HG03108 (cell line): ENCODE results near the gene SLCO2A1.

Experiments
- ATAC-seq: cut with Tn5 transposase; IDR thresholded peaks from one replicate; pipeline ENCODE4 v1.9.1; 2021; ENCODE audit warnings: moderate library complexity; ENCODE audit not compliant: unreplicated experiment

The SLCO2A1 gene

DNA sequence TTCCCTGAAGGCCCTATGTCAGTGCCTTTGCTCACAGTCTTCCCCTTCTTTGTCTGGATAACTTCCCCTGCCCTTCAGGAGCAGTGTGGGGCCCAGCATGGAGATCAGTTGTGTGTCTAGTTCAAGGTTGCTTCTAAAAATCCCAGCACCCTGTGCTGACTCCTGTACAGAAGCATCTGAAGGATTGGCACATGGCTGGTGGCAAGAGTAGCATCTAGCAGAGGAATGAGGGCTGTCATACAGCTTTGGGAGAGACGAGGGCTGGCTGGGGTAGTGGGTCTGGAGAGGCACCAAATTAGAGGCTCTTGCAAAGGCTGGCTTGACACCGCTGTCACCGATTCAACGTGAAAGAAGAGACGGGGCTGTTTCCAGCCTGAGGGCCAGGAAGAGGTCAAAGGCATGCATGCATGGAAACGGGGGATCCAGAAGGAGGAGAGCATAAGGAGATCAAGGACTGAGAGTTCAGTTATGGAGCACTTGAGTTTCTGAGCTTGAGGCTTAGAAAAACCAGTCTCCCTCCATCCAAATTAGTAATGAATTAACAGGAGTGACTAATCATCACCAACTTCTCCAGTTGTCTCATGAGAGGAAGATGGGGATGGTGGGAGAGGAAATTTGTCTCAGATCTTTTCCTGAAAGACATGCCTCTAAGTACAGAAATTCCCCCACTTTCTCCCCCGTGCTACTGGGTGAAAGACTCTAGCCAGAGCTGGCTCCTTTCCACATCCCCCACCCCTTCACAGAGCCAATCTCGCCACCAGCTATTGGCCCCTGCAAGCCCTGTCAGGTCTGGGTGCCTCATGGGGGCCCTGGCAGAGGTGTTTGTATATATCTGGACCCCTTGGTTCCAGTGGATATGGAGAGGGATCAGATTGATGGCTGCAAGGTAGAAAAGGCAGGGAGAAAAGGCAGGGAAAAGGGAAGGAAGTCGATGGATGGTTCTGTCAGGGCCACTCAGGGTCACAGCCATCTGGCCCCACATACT lies 45.9 kb downstream of the SLCO2A1 start:
- ATAC-seq = no peak

DNA sequence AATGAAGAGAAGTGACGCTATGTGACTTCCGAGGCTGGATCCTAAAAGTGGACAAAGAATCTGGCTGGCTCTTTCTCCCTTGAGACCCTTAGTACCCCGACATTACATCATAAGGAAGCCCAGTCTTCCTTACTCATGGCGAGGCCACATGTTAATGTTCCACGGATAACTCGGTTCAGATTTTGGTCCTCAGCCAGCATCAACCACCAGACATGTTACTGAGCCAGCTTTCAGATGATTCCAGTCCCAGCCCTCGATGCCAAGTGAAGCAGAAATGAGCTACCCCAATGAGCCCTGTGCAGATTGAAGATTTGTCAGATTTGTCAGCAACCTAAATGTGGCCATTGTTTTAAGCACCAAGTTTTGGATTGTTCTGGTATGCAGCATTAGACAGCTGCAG lies 46.6 kb downstream of the SLCO2A1 start:
- no peak for ATAC-seq

DNA sequence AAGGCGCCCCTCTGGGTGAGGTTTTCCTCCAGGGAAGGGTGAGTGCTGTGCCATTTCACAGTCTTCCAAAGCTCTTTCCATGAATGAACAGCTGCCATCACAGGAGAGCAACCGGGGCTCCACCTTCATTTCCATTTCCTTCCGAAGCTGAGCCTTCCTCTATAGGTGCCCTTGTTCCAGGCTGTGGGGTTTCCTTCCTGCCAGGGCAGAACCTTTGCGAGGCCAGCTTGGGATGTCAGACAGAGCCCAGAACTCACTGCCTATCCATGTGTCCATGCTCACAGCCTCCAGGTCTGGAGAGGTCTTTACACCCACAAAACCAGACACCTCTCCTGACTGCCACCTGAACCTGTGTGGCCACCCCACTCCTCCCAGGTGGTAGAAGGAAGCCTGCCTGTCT lies 49.2 kb downstream of the SLCO2A1 start:
- ATAC-seq = no peak

DNA sequence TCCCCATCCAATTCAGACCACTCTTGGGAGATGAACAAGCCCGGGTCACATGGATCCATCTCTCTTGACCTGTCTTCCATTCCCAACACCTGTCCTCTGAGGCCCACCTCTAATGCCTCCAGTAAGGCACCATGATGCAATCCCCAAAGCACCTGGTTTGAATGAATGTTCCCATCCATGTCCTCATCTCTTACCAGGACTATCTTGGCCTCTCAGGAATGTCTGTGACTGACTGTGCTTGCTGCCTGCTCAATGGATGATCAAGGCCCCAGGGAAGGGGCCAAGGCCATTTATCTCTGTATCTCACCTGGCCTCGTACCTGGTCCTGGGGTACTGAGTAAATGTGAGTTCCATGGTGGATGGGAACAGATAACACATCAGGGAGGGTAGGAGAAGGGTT lies 49.7 kb downstream of the SLCO2A1 start:
- no peak for ATAC-seq

DNA sequence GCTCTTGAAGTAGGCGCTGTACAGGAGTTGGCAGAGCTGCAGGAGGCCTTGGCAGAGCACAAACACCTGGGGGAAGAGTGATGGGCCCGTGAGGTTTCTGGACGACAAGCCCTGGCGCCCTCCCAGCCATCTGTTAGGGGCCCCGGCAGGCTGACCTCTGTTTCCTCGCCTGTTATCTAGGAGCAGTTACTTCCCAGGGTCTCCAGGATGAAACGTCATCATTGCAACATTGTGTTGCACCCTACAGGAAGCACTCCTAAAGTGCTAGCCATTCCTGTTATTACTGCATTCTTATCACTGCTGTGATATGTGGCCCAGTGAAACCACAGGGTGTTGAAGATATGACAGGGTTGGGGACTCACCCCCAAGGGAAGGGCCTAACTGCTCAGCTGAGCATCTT lies 50.2 kb downstream of the SLCO2A1 start:
- ATAC-seq = no peak

DNA sequence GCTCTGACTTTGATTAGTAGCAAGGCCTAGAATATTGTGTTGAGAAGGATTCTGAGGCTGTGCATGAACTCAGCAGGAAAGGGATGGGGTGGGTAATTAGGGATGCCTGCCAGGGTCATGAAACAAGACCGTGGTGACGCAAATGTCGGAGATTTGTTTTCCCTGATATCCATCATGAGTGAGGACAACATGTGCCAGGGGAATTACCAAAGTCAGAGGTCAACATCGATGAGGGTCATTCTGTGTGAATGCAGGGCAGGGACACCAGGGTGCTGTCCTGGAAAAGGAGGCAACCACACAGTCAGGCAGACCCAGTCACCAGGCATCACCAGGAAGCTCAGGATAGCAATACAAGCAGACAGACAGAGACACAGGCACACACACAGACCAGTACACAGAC lies 52.2 kb downstream of the SLCO2A1 start:
- ATAC-seq = no peak

DNA sequence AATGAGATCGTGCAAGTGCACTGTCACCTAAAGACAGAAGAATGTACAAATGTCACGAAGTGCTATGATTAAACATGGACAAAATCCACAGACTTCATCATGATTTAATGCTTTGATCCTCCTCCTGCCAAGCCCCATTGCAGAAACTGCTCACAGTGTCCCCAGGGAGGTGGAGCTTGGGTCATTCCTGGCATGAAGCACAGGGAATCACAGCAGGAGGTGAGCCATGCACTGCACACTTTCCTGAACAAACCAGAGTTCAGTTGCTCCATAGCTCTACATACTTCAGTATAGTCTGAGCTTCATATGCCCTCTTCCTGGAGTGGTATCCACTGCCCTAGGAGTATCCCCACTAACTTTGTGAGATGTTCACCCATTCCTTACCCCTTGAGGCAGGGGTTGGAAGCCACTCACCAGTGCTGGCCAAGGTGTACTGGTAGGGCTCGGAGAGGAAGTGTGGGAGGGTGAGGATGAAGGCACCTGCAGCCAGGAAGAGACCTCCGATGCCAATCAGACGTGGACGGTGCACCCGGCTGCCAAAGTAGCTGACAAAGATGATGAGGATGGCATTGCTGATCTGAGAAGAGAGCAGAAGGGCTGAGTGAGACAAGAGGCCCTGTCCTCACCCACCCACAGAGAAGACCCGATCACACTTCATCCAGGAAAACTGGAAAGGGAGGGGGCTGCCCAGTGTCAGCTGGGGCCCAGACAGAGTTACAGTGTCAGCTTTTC lies 56.3 kb downstream of the SLCO2A1 start:
- no peak for ATAC-seq

DNA sequence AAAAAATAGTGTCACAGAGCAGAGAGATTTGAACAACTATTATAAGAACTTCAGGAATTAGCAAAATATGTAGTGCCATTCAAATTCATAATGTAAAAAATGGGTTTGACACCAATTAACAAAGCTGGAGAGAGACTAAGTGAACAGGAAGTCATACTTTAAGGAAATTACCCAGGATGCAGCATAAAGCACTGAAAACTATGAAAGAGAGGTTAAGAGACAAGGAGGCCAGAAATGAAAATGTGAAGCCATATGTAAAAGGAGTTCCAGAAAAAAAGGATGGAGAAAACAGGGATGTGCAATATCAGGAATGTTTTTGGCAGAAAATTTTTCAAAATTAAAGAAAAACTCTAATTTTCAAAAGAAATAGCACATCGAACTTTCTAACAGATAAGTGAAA lies 57.6 kb downstream of the SLCO2A1 start:
- no peak for ATAC-seq

DNA sequence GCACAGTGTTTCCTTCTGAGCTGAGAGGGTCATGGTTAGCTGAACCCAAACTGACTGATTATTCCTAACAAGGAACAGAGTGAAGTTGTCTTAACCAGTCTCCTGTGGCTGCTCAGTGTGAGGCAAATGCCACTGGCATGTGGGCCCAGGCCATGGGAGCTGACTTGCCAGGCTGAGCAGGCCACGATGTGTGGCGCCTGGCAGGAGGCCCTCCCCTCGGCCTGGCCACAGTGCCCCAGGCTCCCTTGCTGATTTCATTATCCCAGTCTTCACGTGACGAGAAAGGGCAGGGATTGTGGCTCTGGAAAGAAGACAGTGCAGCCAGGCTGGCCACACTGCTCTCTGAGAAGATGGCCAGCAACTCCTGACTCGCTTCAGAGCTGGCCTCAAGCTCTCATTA lies 58.8 kb downstream of the SLCO2A1 start:
- ATAC-seq = no peak

DNA sequence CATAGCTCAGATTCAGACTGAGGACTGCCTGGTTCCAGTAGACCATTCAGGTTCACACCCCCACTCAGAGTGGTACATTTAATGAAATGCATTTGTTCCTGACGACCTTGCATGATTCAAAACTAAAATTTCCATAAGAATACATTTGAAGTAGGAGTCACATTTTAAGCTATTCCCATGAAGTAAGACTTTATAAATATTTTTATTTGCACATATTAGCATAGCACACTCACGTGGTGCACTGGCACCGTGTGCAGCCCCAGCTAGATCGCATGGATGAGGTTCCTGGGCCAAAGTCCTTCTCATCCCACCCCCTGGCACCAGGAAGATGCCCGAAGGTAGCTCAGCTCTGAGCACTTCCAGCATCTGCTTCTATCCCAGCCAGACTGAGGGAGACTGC lies 59.4 kb downstream of the SLCO2A1 start:
- ATAC-seq = no peak

DNA sequence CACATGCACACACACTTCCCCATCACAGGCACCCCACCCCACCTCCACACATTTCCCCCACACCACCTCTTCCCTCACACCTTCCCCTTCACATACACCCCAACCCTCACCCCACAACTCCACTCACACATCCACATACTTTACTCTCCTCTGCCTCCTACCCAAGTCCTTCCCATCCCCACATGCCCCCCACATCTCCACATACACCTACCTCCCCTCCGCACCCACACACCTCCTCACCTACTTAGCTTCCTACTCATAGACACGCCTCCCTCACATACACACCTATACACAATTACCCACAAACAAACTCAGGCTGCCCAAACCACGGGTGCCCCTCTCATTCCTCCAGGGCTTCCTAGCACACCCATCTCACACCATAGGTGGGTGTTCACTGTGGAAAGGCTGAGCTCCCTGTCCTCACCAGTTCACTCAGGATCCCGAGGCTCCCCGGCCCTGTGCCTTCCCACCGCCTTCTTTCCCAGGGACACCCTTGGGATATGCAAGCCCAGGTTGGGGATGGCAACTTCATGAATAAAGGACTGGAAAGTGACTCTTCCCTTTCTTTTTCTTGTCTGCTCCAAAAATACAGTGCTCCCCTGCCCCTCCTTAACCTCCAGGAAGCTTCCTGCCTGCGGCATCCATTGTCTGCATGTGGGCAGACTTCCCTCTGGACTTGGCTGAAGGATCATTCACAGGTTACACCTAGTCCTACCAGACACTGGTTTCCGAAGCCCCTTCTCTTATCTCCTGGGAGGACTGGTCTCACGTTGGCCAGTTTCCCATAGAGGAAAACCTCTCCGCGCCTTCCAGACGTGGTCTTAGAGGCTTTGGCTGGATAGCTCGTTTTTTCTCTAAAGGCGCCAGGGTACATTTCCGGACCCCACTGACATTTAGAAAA lies 61.5 kb downstream of the SLCO2A1 start:
- no peak for ATAC-seq

DNA sequence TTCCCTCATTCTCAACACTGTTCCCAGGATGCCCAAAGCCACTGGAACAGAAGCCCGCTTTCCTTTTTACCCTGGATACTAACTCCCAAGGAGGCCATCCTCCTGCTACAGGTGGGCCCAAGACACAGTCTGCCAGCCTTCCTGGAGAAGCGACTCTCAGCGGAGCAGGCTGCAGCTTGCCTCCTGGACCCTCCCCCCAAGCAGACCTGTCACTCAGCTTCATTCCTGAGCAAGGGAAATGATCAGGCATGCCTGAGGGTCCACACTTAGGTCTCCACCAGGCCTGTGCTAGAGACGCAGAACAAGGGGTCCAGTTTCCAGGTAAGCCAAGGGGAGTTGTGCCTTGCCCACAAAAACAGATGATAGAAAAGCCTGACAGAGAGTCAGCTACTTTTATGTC lies 62.8 kb downstream of the SLCO2A1 start:
- no peak for ATAC-seq

DNA sequence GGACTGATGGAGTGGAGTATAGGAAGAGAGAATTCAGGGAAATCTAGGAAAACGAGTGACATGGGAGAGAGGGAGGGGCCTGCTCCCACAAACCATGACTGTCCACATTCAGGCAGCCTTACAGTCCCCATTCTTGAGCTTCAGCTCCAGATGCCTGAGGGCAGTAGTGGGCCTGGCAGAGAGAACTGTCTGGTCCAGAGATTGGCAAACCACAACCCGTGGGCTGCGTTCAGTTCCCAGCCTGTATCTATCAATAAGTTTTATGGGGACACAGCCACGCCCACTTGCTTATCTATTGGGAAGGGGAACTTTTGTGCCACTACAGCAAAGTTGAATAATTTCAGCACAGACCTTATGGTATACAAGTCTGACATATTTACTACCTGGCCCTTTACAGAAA lies 63.8 kb downstream of the SLCO2A1 start:
- ATAC-seq = no peak

DNA sequence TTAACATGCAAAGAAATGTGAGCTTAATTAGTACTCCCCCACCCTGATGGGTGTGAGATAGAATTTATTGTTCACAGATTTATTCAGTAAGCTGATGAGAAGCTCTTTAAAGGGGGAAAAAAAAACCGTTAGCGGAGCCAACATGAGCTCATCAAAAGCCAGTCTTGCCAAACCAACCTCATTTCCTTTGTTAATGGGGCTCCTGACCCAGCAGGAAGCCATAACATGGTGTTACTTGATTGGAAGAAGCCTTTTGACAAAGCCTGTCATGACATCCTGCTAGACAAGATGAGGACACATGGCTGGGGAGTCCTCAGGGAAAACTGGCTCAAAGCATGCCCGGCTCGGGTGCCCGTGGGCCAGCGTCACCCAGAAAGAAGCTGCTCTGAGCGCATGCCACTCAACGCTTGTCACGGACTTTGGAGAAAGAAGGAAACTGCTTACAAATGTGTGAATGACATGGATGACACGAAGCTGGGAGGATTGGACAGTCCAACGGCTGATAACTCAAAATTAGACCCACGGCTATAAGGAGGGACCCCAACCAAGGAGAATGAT lies 64.6 kb downstream of the SLCO2A1 start:
- ATAC-seq = no peak

DNA sequence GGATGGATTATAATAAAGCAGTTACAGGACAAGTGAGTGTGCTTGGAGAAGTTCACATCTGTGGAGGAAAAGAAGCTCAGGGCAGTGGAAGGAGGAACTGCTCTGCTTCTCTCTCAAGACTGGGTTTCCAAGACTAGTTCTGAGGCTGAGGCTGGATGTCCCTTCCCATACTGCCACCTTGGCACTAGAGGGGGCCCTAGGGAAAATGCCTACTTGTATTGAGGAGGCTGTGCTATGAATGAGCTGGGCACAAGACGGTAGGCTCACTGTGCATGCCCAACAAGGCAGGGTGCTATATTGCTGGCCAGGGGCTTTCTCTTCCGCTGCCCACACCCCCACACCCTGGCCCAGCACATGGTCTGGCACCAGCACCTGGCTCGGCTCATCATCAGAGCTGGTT lies 65.2 kb downstream of the SLCO2A1 start:
- no peak for ATAC-seq

DNA sequence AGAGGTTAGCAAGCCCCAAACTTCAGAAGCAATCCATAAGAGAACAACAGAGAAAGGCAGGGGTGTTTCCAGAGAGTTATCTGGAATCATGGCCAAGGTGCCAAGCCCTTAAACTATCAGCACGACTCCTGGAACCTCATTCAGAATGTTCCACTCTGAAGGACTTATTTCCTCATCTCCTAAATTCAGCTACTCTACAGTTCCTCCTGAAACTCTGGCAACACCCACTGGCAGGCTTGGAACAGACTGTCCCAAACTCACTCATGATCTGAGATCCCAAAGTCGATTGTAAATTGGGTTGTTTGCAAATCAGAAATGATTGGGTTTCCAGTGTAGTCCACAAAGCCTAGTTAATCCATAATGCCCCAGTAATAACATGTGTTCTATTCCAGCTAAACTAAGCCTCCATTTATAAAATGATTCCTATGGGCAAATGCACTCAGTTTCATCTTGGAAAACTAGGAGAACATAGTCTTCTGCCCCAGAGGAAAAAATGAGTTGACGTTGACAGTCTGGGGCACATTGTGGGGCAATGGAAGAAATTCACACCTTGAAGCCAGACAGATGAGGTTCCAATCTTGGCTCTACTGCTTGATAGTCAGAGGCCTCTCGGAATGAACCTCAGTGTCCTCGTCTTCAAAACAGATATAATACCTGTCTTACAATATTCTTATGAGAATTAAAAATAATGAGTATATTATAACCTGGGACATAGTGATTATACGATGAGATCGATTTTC lies 65.9 kb downstream of the SLCO2A1 start:
- no peak for ATAC-seq

DNA sequence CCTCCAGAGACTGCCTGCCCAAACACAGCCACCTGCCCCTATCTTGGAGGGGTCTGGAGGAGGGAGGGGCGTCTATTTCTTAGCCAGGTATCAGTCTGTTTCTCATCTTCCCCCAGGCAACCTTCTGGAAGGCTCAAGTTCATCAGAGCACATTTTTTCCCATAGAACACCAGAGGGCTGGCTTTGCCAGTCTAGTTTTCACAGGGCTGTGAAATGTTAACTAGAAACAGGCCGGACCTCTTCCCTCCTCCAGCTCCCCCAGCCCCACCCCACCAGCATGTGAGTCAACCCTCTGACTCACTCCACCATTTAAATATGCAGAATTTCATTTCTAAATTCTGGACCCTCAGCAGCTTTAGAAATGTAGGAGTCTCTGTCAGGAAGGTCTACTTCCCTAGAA lies 66.9 kb downstream of the SLCO2A1 start:
- ATAC-seq = no peak

DNA sequence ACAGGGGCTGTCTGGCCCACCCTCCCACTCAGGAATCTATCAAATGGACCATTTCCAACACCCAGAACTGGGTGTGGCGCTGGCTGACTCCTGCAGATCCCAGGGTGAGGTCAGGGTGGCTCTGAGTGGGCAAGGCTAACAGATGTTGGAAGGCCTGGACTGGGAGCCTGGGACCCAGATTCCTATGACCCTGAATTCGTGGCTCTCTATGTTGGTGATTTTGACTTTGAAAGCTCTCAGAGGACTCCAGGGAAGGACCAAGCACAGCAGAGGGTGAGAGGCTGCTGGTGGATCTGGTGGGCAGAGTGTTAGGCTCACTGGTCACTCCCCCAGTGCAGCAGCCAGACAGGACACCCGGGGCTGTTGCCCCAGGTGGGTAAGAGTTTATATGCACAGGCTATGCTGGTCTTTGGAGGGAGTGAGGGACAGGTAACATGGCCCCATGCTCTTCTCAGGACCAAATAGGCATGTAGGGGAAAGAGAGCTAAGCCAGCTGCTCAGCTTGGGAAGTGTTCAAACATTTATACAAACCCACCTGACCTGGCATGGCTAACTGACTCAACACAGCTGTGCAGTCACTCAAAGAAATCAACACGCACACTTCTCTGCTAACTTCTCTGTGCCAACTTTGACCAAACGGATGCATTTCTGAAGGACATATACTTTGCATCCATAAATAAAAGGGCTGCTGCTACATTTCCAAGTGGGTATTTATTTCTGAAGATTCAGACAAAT lies 71.5 kb downstream of the SLCO2A1 start:
- ATAC-seq = no peak

DNA sequence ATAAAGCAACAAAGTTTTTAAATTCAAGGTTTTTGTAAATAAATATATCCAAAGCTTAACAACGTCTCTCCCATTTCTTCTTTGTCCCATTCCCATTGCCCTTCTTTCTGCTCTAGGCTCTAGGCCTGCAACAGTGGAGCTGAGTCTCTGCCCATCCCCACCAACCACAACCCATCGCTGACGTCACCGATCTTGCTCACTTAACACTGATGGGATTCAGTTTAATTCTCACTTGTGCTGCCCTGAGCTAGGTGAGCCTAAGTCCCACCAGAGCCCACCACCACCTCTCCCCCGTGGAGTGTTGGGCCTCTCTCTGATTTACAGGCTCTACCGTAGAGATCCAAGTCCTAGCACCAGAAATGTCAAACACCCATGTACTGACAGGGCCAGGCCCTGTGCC lies 72.7 kb downstream of the SLCO2A1 start:
- ATAC-seq = no peak

DNA sequence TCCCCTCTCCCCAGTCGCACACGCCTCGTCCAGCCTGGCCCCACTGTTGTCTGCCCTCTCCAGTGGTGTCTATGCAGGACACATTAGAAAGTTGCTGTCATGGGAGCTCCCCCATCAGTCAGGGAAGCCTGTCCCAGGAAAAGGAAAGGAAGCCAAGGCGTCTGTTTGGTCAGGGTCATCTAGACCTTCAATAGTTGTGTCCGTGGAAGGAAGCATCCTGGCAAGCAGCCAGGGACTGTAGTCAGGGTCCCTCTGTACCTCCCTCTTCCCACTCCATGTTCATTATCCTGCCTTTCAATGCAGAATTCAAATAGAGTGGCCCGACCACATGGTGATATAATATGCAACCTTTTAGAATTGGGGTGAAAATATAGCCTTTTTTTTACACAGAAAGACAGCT lies 73.4 kb downstream of the SLCO2A1 start:
- ATAC-seq = no peak
